ENCODE results near the gene EXOC3L2.

EXOC3L2 gene

DNA sequence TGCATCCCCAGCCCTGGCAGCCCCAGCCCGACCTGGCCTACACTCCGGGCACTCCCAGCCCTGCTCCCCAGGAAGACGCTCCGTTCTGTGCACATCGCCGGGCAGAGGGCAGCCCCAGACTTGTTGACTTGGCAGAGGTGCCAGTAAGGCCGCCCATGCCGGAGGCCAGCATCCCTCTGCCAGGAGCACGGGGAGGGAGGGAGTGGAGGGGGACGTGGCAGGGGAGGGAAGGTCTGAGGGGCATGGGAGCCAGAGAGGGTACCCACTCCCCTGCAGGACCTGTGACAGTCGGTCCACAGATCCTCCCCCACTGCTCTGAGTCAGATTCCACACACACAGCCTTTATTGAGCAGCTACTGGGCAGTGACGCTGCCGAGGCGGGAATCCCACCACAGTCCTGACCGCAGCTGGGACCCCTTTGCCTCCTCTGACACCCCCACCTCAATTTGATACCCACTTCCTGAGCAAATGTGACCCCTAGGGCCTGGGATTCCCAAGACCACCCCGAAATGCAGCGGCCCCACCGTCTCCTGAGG lies 82.5 kb downstream of the EXOC3L2 start:
- Histone ChIP-seq H3K9ac (ENCODE audit: low read length) (no peak overlapping the region), H3K4me2 (ENCODE audit: low read length) (no peak overlapping the region), H3K27me3 (ENCODE audit: insufficient read depth, low read length) (peaks cover 27% of the 10 kb centered on the region), H3K4me3 (ENCODE audit: low read depth, low read length, poor library complexity, severe bottlenecking) (no peak overlapping the region), H3K36me3 (ENCODE audit: insufficient read depth, low read length) (no peaks in the 10 kb centered on the region), H3K9me2 (ENCODE audit: low read depth, low read length) (no peaks in the 10 kb centered on the region), H4K20me1 (ENCODE audit: insufficient read depth, low read length) (no peaks in the 10 kb centered on the region), H2AFZ (ENCODE audit: low read length) (no peak overlapping the region), H3K79me2 (ENCODE audit: insufficient read depth, low read length) (no peaks in the 10 kb centered on the region), H3F3A (ENCODE audit: insufficient read depth, low read length) (no peaks in the 10 kb centered on the region), H3K4me1 (ENCODE audit: insufficient read depth, low read length, severe bottlenecking) (no peaks in the 10 kb centered on the region), H3K9me3 (ENCODE audit: low read length) (no peaks in the 10 kb centered on the region), H3K27ac (ENCODE audit: low read depth, low read length, poor library complexity, severe bottlenecking) (no peak overlapping the region)
- TF ChIP-seq, protein P1, sequence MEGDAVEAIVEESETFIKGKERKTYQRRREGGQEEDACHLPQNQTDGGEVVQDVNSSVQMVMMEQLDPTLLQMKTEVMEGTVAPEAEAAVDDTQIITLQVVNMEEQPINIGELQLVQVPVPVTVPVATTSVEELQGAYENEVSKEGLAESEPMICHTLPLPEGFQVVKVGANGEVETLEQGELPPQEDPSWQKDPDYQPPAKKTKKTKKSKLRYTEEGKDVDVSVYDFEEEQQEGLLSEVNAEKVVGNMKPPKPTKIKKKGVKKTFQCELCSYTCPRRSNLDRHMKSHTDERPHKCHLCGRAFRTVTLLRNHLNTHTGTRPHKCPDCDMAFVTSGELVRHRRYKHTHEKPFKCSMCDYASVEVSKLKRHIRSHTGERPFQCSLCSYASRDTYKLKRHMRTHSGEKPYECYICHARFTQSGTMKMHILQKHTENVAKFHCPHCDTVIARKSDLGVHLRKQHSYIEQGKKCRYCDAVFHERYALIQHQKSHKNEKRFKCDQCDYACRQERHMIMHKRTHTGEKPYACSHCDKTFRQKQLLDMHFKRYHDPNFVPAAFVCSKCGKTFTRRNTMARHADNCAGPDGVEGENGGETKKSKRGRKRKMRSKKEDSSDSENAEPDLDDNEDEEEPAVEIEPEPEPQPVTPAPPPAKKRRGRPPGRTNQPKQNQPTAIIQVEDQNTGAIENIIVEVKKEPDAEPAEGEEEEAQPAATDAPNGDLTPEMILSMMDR (IDR thresholded peaks at IDR 0.05; ENCODE audit: low read length): no peak
- TF ChIP-seq EZH2 (IDR thresholded peaks at IDR 0.05; ENCODE audit: borderline replicate concordance, low read length): no peak

All from OCI-LY1 (cell line).